Psoas muscle (tissue), 8 donors: ENCODE results near the gene RCOR1. TPM values are rescaled to one million over a fixed set of nuclear protein-coding genes. Genes with fewer than 3 reads are reported as not detected.
A peak's percentile ranks its signal among the peaks of the same experiment; 100 is the strongest.
"Not testable (repeated sequence)": the region's sequence is repeated elsewhere in the genome, so short reads cannot be mapped to it uniquely, and the experiment has no call there.

Experiments
- ATAC-seq, 4 donors: fragments of 200-7000 bp; cut with Tn5 transposase; one replicate each; pipeline ENCODE4 v1.9.1; 2020; ENCODE audit warnings: moderate library complexity in 3 of 4, mild to moderate bottlenecking in 2 of 4
- DNase-seq, 2 donors: peaks; one replicate each; pipeline ENCODE4 v3.0.0-alpha.2; 2020
- H3K27ac ChIP-seq: fragments of 200-600 bp; one replicate; pipeline ENCODE4 v1.8.0; 2022
- H3K27me3 ChIP-seq, 3 donors: fragments of 200-600 bp in 1 of 3; one replicate each; pipeline versions ENCODE4 v1.6.1 to v1.8.0; 2013 to 2022; ENCODE audit warnings: low read length in 2 of 3, mild to moderate bottlenecking in 2 of 3, moderate library complexity in 1 of 3; ENCODE audit not compliant: insufficient read depth in 3 of 3
- H3K36me3 ChIP-seq, 2 donors: fragments of 200-600 bp in 1 of 2; one replicate each; pipeline versions ENCODE4 v1.6.1 to v1.8.0; 2013 to 2022; ENCODE audit warnings: low read depth in 1 of 2, mild to moderate bottlenecking in 1 of 2, moderate library complexity in 1 of 2; ENCODE audit not compliant: insufficient read depth in 1 of 2
- H3K4me1 ChIP-seq: fragments of 200-600 bp; one replicate; pipeline ENCODE4 v1.8.0; 2022
- H3K4me3 ChIP-seq: fragments of 200-600 bp; one replicate; pipeline ENCODE4 v1.8.0; 2022; ENCODE audit warnings: mild to moderate bottlenecking
- H3K9me3 ChIP-seq: fragments of 200-600 bp; one replicate; pipeline ENCODE4 v1.8.0; 2022
- CTCF ChIP-seq: fragments of 200-600 bp; IDR thresholded peaks from one replicate; pipeline ENCODE4 v1.8.0; 2022; ENCODE audit warnings: antibody characterized with exemption
- WGBS, 3 donors: extraction: QIAGEN DNeasy Blood & Tissue Kit; methylation state at CpG; one replicate each; pipeline versions ENCODE4 v1.1.6 to v1.1.7; 2013; 5-methylcytosine and 5-hydroxymethylcytosine counted together
- intact Hi-C, 2 donors: fragments of 100-400 bp; cut with DNase I; formaldehyde crosslinking; loops; one replicate each; pipeline versions ENCODE4 v1.11.0 to v1.14.2; 2022
- polyA plus RNA-seq, 3 donors: library from polyadenylated mRNA; stranded (reverse); fragments of 200-250 nt; gene quantifications; one replicate each; pipeline ENCODE4 v1.2.3, GENCODE V29; 2013
- total RNA-seq, 4 donors: library from RNA; stranded (reverse); fragmentation: NEBNext Ultra II Directional in 2 of 4; extraction: Animal tissue kit (Norgen Biotek cat#: 25700) in 2 of 4; gene quantifications; one replicate each; pipeline versions ENCODE4 v1.2.1 to v1.2.4, GENCODE V29; 2021 to 2023
- donor health status: healthy with polysubstance abuse.
- donor health status: DM: no; HTN: no; CAD: no; lungs with moderate emphysema.
- donor health status: Bipolar disorder and iron deficiency.
- donor health status: healthy.
- donor health status: DM: yes; HTN: yes; CAD: no.
- donor health status: DM: no; HTN: no; CAD: no.
- donor health status: DM: no; HTN: no; CAD: no.
- donor health status: DM: yes; HTN: yes; CAD: no.

The RCOR1 gene
- total and polyA plus RNA-seq, 7 donors: 6.0 to 17.7 (median 14.3) TPM

DNA sequence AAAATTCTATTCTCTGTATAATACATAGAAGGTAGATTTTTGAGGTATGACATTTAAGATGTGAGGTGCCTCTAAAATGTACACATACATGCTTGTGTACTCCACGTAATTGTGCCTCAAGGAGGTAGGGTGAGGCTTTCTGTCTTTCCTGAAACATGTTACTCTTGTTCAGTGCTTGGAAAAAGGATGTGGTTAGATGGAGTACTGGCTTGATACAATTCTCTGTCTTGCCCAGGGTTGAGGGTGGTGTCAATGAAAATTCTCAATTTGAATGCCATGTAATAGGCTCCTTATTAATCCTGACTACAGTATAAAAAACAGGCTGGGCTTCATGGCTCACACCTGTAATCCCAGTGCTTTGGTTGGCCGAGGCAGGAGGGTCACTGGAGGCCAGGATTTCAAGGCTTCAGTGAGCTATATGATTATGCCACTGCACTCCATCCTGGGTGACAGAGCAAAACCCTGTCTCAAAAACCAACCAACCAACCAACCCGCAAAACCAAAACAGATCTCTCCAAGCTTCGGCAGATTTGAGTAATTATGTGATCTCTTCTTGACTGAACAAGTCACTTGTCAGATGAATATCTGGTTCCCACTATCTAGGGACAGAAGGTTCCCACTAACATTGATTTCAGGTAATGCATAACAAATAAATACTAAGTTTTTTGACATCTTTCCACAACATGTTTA lies 41.6 kb downstream of the RCOR1 start:
- Histone ChIP-seq H3K27me3 (no peaks in the 10 kb centered on the region), H3K4me1 (peaks cover 17% of the 10 kb centered on the region), H3K9me3 (no peaks in the 10 kb centered on the region), H3K27ac (no peak overlapping the region), H3K36me3 (no peaks in the 10 kb centered on the region), H3K4me3 (no peak overlapping the region)
- ATAC-seq (no peak), DNase-seq (no peak)
- no peak for TF ChIP-seq CTCF
- WGBS, 3 donors: 67 to 78% (median 77%) methylated on average over 4 of the region's 4 CpGs
- intact Hi-C loops: no loop called here

DNA sequence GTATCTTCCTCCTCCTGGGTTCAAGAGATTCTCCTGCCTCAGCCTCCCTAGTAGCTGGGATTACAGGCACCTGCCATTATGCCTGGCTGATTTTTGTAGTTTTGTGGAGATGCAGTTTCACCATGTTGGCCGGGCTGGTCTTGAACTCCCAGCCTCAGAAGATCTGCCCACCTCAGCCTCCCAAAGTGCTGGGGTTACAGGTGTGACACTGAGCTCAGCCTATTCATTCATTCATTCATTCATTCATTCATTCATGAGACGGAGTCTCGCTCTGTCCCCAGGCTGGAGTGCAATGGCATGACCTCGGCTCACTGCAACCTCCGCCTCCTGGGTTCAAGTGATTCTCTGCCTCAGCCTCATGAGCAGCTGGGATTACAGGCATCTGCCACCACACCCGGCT lies 47.2 kb downstream of the RCOR1 start:
- H3K27me3 ChIP-seq, intact Hi-C loops, H3K27ac ChIP-seq, H3K36me3 ChIP-seq, H3K4me3 ChIP-seq, DNase-seq, H3K9me3 ChIP-seq, ATAC-seq, H3K4me1 ChIP-seq: not testable (repeated sequence)
- WGBS, 3 donors: 91 to 97% (median 97%) methylated on average over 6 of the region's 6 CpGs

- no peak overlapping the region for H3K27ac ChIP-seq
- no peaks in the 10 kb centered on the region for H3K9me3 ChIP-seq
- no peak for ATAC-seq
- H3K27me3 ChIP-seq: no peaks in the 10 kb centered on the region
- H3K36me3 ChIP-seq: no peaks in the 10 kb centered on the region
- H3K4me1 ChIP-seq: peaks cover 18% of the 10 kb centered on the region
- no peak for TF ChIP-seq CTCF
- 91 to 96% (median 92%) methylated on average over 3 of the region's 3 CpGs for WGBS, 3 donors
- no peak overlapping the region for H3K4me3 ChIP-seq
- intact Hi-C loops: no loop called here
- no peak for DNase-seq
These were observed 52.1 kb downstream of the RCOR1 start for GRCh38 chr14:102644523-102644922.

GRCh38 chr14:102645746-102646440 lies 53.4 kb downstream of the RCOR1 start:
- Histone ChIP-seq H3K27me3 (no peaks in the 10 kb centered on the region), H3K4me3 (no peak overlapping the region), H3K9me3 (no peaks in the 10 kb centered on the region), H3K36me3 (no peaks in the 10 kb centered on the region), H3K27ac (no peak overlapping the region), H3K4me1 (peaks cover 23% of the 10 kb centered on the region)
- peak in 1 of 4 donors; percentile 40 for ATAC-seq
- DNase-seq: no peak
- intact Hi-C loops: no loop called here
- no peak for TF ChIP-seq CTCF
- 60 to 62% (median 62%) methylated on average over 2 of the region's 2 CpGs for whole genome bisulfite sequencing, 3 donors

GRCh38 chr14:102646615-102647014 lies 54.2 kb downstream of the RCOR1 start:
- peaks cover 30% of the 10 kb centered on the region for H3K4me1 ChIP-seq
- no peak overlapping the region for H3K4me3 ChIP-seq
- no peaks in the 10 kb centered on the region for H3K9me3 ChIP-seq
- no peaks in the 10 kb centered on the region for H3K36me3 ChIP-seq
- DNase-seq (no peak), ATAC-seq (no peak)
- intact Hi-C loops: no loop called here
- WGBS, 3 donors: 92 to 96% (median 93%) methylated on average over 3 of the region's 3 CpGs
- no peak overlapping the region for H3K27ac ChIP-seq
- H3K27me3 ChIP-seq: no peaks in the 10 kb centered on the region
- TF ChIP-seq CTCF: no peak
